Lung (tissue), 12 donors: ENCODE data around the gene KRT222. TPM values are rescaled to one million over a fixed set of nuclear protein-coding genes. Genes with fewer than 3 reads are reported as not detected.

ENCODE experiments used
- ATAC-seq: fragments of 200-7000 bp; cut with Tn5 transposase; one replicate; pipeline ENCODE4 v1.9.1; 2020; ENCODE audit warnings: moderate number of reproducible peaks; ENCODE audit not compliant: insufficient read depth, low FRiP score
- DNase-seq, 3 donors: peaks; one replicate each; pipeline ENCODE4 v3.0.0-alpha.2; 2013 to 2017
- H3K27ac ChIP-seq, 2 donors: one replicate each; pipeline ENCODE4 v1.5.1; 2013; ENCODE audit warnings: mild to moderate bottlenecking in 2 of 2, moderate library complexity in 2 of 2, control low read depth in 1 of 2, inconsistent platforms in 1 of 2, low read depth in 1 of 2, low read length in 1 of 2
- H3K27me3 ChIP-seq, 3 donors: one replicate each; pipeline ENCODE4 v1.5.1; 2013; ENCODE audit warnings: low read length in 2 of 3; ENCODE audit not compliant: control insufficient read depth in 3 of 3, insufficient read depth in 3 of 3
- H3K36me3 ChIP-seq, 4 donors: one replicate each; pipeline ENCODE4 v1.5.1; 2013; ENCODE audit warnings: low read length in 4 of 4, mild to moderate bottlenecking in 1 of 4, moderate library complexity in 1 of 4; ENCODE audit not compliant: control insufficient read depth in 4 of 4, insufficient read depth in 4 of 4
- H3K4me1 ChIP-seq, 5 donors: one replicate each; pipeline ENCODE4 v1.5.1; 2013; ENCODE audit warnings: low read length in 5 of 5, mild to moderate bottlenecking in 2 of 5, moderate library complexity in 1 of 5; ENCODE audit not compliant: control insufficient read depth in 5 of 5, insufficient read depth in 5 of 5
- H3K4me3 ChIP-seq: one replicate; pipeline ENCODE4 v1.5.1; 2013; ENCODE audit warnings: mild to moderate bottlenecking, control low read depth, moderate library complexity
- H3K9ac ChIP-seq, 2 donors: one replicate each; pipeline ENCODE4 v1.5.1; 2013; ENCODE audit warnings: low read length in 2 of 2, control low read depth in 1 of 2; ENCODE audit not compliant: insufficient read depth in 1 of 2
- H3K9me3 ChIP-seq, 4 donors: one replicate each; pipeline ENCODE4 v1.5.1; 2013; ENCODE audit warnings: low read length in 3 of 4, mild to moderate bottlenecking in 1 of 4, moderate library complexity in 1 of 4; ENCODE audit not compliant: control insufficient read depth in 4 of 4, insufficient read depth in 3 of 4
- CTCF ChIP-seq: IDR thresholded peaks from 2 replicates; pipeline ENCODE4 v1.5.1; 2012; ENCODE audit warnings: mild to moderate bottlenecking; ENCODE audit errors: control extremely low read depth, extremely low read depth
- WGBS, 2 donors: extraction: QIAGEN DNeasy Blood & Tissue Kit; methylation state at CpG; one replicate each; pipeline ENCODE4 v1.1.7; 2013; 5-methylcytosine and 5-hydroxymethylcytosine counted together
- polyA plus RNA-seq, 2 donors: library from polyadenylated mRNA; stranded (reverse); fragments of 200-250 nt; gene quantifications; one replicate each; pipeline ENCODE4 v1.2.1, GENCODE V29; 2013
- total RNA-seq, 2 donors: library from RNA; depleted of rRNA in 1 of 2; stranded (reverse); fragments of >200 nt in 1 of 2; gene quantifications; one replicate each; pipeline ENCODE4 v1.2.1, GENCODE V29; 2014 to 2021
- donor health status: control.
- donor health status: control.
- donor health status: Bipolar disorder and iron deficiency.
- donor health status: healthy.
- donor health status: DM: yes; HTN: yes; CAD: no.

KRT222 gene
- total and polyA plus RNA-seq, 4 donors, result 0.10 to 0.26 (median 0.18) TPM; not detected in 1

GRCh38 chr17:40659911-40660310 is 5.1 kb downstream of the KRT222 start:
- Histone ChIP-seq H3K4me3 (no peak overlapping the region), H3K9me3 (no peaks in the 10 kb centered on the region), H3K36me3 (no peaks in the 10 kb centered on the region), H3K9ac (no peak overlapping the region), H3K27ac (no peak overlapping the region), H3K4me1 (no peaks in the 10 kb centered on the region), H3K27me3 (peaks cover 0 to 8% (median 3%) of the 10 kb centered on the region in 3 donors)
- 79 to 85% methylated on average over 7 of the region's 7 CpGs for WGBS, 2 donors
- TF ChIP-seq CTCF, result no peak
- ATAC-seq (no peak), DNase-seq (no peak)

- no peak overlapping the region for H3K9ac ChIP-seq
- no peak for ATAC-seq
Observed at GRCh38 chr17:40658396-40658795, 6.6 kb downstream of the KRT222 start.

GRCh38 chr17:40651939-40652338 is 13.0 kb downstream of the KRT222 start:
- TF ChIP-seq CTCF, result no peak
- H3K27me3 ChIP-seq, result no peaks in the 10 kb centered on the region
- peaks cover 0 to 9% (median 4%) of the 10 kb centered on the region in 5 donors for H3K4me1 ChIP-seq
- H3K9me3 ChIP-seq, result no peaks in the 10 kb centered on the region
- peaks cover 0 to 5% (median 0%) of the 10 kb centered on the region in 4 donors for H3K36me3 ChIP-seq
- ATAC-seq (no peak), DNase-seq (no peak)
- 78 to 87% methylated on average over 5 of the region's 5 CpGs for WGBS, 2 donors
- no peak overlapping the region for H3K9ac ChIP-seq
- no peak overlapping the region for H3K27ac ChIP-seq
- no peak overlapping the region for H3K4me3 ChIP-seq

More at GRCh38 chr17:40658396-40658795, 6.6 kb downstream of the KRT222 start:
- no peak overlapping the region for H3K4me3 ChIP-seq
- no peak for TF ChIP-seq CTCF
- no peaks in the 10 kb centered on the region for H3K36me3 ChIP-seq
- DNase-seq, result no peak
- no peaks in the 10 kb centered on the region for H3K4me1 ChIP-seq
- peaks cover 0 to 3% (median 3%) of the 10 kb centered on the region in 3 donors for H3K27me3 ChIP-seq
- no peak overlapping the region for H3K27ac ChIP-seq
- H3K9me3 ChIP-seq, result no peaks in the 10 kb centered on the region

- TF ChIP-seq CTCF, result no peak
- no peaks in the 10 kb centered on the region for H3K9me3 ChIP-seq
- no peak for DNase-seq
- 4 to 5% methylated on average over 28 of the region's 28 CpGs for WGBS, 2 donors
- H3K9ac ChIP-seq, result peak overlapping the region; percentile 99 to 100
- H3K4me3 ChIP-seq, result peak overlapping the region; percentile 68
- ATAC-seq, result peak; percentile 22
- H3K4me1 ChIP-seq, result peaks cover 4 to 28% (median 9%) of the 10 kb centered on the region in 5 donors
- no peaks in the 10 kb centered on the region for H3K27me3 ChIP-seq
- peaks cover 0 to 13% (median 4%) of the 10 kb centered on the region in 4 donors for H3K36me3 ChIP-seq
- peak overlapping the region; percentile 96 to 98 for H3K27ac ChIP-seq
Observed at GRCh38 chr17:40648384-40648968, 16.5 kb downstream of the KRT222 start.
